Common myeloid progenitor, CD34-positive (primary cell): Measurements from ENCODE around the gene SH3GL2.

Source experiments
- CTCF ChIA-PET: fragments of 350-600 bp; sonication (Branson Sonifier 250); formaldehyde crosslinking; loops from one replicate; lab custom pipeline; 2021; ENCODE audit warnings: antibody characterized with exemption; lab: Charles Lee
- POLR2A ChIA-PET: fragments of 350-600 bp; sonication (Branson Sonifier 250); formaldehyde crosslinking; loops from one replicate; lab custom pipeline; 2021; ENCODE audit warnings: antibody characterized with exemption; lab: Charles Lee
- DNase-seq, 3 donors: peaks; one replicate each; pipeline versions ENCODE4 v3.0.0 to v3.0.0-alpha.2; 2013
- H3K27ac ChIP-seq, 2 experiments: 1 replicate in 1 of 2; 2 replicates in 1 of 2; pipeline ENCODE4 v1.7.0; 2013; ENCODE audit warnings: inconsistent platforms in 2 of 2, low read length in 2 of 2, mild to moderate bottlenecking in 2 of 2, low read depth in 1 of 2, moderate library complexity in 1 of 2; ENCODE audit not compliant: severe bottlenecking in 2 of 2, insufficient read depth in 1 of 2, poor library complexity in 1 of 2
- H3K27me3 ChIP-seq, 5 experiments: replicated peaks in 2 of 5; 1 replicate in 3 of 5; 2 replicates in 2 of 5; pipeline versions ENCODE4 v1.6.1 to v1.7.0; 2013; ENCODE audit warnings: low read length in 4 of 5, mild to moderate bottlenecking in 2 of 5, moderate library complexity in 2 of 5, inconsistent platforms in 1 of 5; ENCODE audit not compliant: insufficient read depth in 5 of 5, control insufficient read depth in 4 of 5
- H3K36me3 ChIP-seq, 4 experiments: 1 replicate in 2 of 4; 2 replicates in 2 of 4; pipeline versions ENCODE4 v1.6.1 to v1.7.0; 2013; ENCODE audit warnings: low read length in 3 of 4, control low read depth in 1 of 4, mild to moderate bottlenecking in 1 of 4; ENCODE audit not compliant: control insufficient read depth in 4 of 4, insufficient read depth in 4 of 4
- H3K4me1 ChIP-seq, 4 experiments: 1 replicate in 3 of 4; 2 replicates in 1 of 4; pipeline versions ENCODE4 v1.6.1 to v1.7.1; 2013; ENCODE audit warnings: low read length in 3 of 4, mild to moderate bottlenecking in 3 of 4, control low read depth in 1 of 4, inconsistent platforms in 1 of 4, moderate library complexity in 1 of 4; ENCODE audit not compliant: control insufficient read depth in 4 of 4, insufficient read depth in 4 of 4; ENCODE audit errors: control extremely low read depth in 1 of 4
- H3K4me3 ChIP-seq, 7 experiments: 1 replicate in 4 of 7; 2 replicates in 3 of 7; pipeline versions ENCODE4 v1.5.1 to v1.7.0; 2013; ENCODE audit warnings: mild to moderate bottlenecking in 7 of 7, low read length in 6 of 7, moderate library complexity in 6 of 7, inconsistent platforms in 2 of 7, low read depth in 2 of 7, control low read depth in 1 of 7; ENCODE audit not compliant: insufficient read depth in 4 of 7, control insufficient read depth in 1 of 7; ENCODE audit errors: extremely low read depth in 1 of 7
- H3K9me3 ChIP-seq, 5 experiments: 1 replicate in 4 of 5; 2 replicates in 1 of 5; pipeline versions ENCODE4 v1.6.1 to v1.7.1; 2013; ENCODE audit warnings: low read length in 4 of 5, mild to moderate bottlenecking in 2 of 5, inconsistent platforms in 1 of 5, low read depth in 1 of 5, moderate library complexity in 1 of 5; ENCODE audit not compliant: control insufficient read depth in 4 of 5, insufficient read depth in 2 of 5; ENCODE audit errors: control extremely low read depth in 1 of 5
- WGBS: methylation state at CpG from one replicate; pipeline ENCODE4 v1.1.5; 2013; ENCODE audit not compliant: insufficient coverage; 5-methylcytosine and 5-hydroxymethylcytosine counted together

SH3GL2 gene

DNA sequence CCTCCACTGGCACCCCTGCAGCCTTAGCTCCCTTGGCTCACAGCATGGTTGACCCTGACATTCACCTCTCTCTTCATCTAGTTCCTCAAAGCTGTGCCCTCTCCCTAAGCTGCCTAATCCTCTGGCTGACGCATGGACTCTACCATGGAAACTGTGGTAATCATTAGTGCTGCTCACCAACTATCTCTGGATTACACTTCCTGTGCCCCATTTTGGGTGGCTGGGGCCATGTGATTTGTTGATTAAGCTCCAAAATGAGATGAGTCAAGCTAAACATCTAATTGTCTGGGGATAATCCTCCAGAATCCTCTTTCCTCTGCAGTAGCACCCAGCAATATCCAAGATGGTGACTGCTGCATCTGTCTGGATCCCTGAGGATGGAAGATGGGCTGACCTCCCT, 264.4 kb downstream of the SH3GL2 start:
- H3K27me3 ChIP-seq = peaks cover 0 to 5% (median 2%) of the 10 kb centered on the region in 5 experiments
- POLR2A ChIA-PET = no interaction called here
- no peak overlapping the region for H3K4me3 ChIP-seq
- DNase-seq = no peak
- WGBS = 100% methylated on average over 1 of the region's 1 CpG
- CTCF ChIA-PET = no interaction called here
- H3K9me3 ChIP-seq = peaks cover 1 to 12% (median 5%) of the 10 kb centered on the region in 5 experiments
- no peaks in the 10 kb centered on the region for H3K36me3 ChIP-seq
- no peak overlapping the region for H3K27ac ChIP-seq
- no peaks in the 10 kb centered on the region for H3K4me1 ChIP-seq
